ENCODE results near the gene MDH2. TPM values are rescaled to one million over a fixed set of nuclear protein-coding genes. Genes with fewer than 3 reads are reported as not detected.
A peak's percentile ranks its signal among the peaks of the same experiment; 100 is the strongest.
"Not testable (repeated sequence)": the region's sequence is repeated elsewhere in the genome, so short reads cannot be mapped to it uniquely, and the experiment has no call there.

The MDH2 gene
- total and polyA plus RNA-seq, 5 donors = 310 to 499 (median 469) TPM

- not testable (repeated sequence) for H3K9me3 ChIP-seq (ENCODE audit: control insufficient read depth, low read length); ATAC-seq; DNase-seq; H3K4me1 ChIP-seq (ENCODE audit: control insufficient read depth, insufficient read depth, low read length); H3K27ac ChIP-seq (ENCODE audit: low read length); H3K27me3 ChIP-seq (ENCODE audit: control insufficient read depth, insufficient read depth); H3K4me3 ChIP-seq (ENCODE audit: low read length)
- intact Hi-C loops (cut with DNase I) = loop anchor here in 1 of 4 donors (10.0 kb wide), 1 partner anchor 57 kb away; no protein-coding TSS in a partner anchor
- WGBS = 39% methylated on average over 5 of the region's 5 CpGs
These were observed 39.5 kb downstream of the MDH2 start for GRCh38 chr7:76087362-76087791.

GRCh38 chr7:76089865-76090475 is 42.1 kb downstream of the MDH2 start:
- no peak overlapping the region for H3K4me3 ChIP-seq (ENCODE audit: low read length)
- H3K27ac ChIP-seq (ENCODE audit: low read length) = no peak overlapping the region
- no peak for ATAC-seq
- no peaks in the 10 kb centered on the region for H3K27me3 ChIP-seq (ENCODE audit: control insufficient read depth, insufficient read depth)
- no peaks in the 10 kb centered on the region for H3K9me3 ChIP-seq (ENCODE audit: control insufficient read depth, low read length)
- no peak for DNase-seq
- 86% methylated on average over 10 of the region's 10 CpGs for WGBS
- intact Hi-C loops (cut with DNase I) = loop anchor here in 1 of 4 donors (10.0 kb wide), 1 partner anchor 55 kb away; no protein-coding TSS in a partner anchor
- no peaks in the 10 kb centered on the region for H3K4me1 ChIP-seq (ENCODE audit: control insufficient read depth, insufficient read depth, low read length)

- Histone ChIP-seq H3K4me1 (ENCODE audit: control insufficient read depth, insufficient read depth, low read length) (no peaks in the 10 kb centered on the region), H3K4me3 (ENCODE audit: low read length) (no peak overlapping the region), H3K27me3 (ENCODE audit: control insufficient read depth, insufficient read depth) (no peaks in the 10 kb centered on the region), H3K27ac (ENCODE audit: low read length) (no peak overlapping the region), H3K9me3 (ENCODE audit: control insufficient read depth, low read length) (no peaks in the 10 kb centered on the region)
- ATAC-seq (no peak), DNase-seq (no peak)
- WGBS = 88% methylated on average over 5 of the region's 5 CpGs
- intact Hi-C loops (cut with DNase I) = no loop called here
These were observed 43.6 kb downstream of the MDH2 start for GRCh38 chr7:76091506-76091905.

GRCh38 chr7:76093531-76093930 is 45.6 kb downstream of the MDH2 start:
- H3K4me3 ChIP-seq (ENCODE audit: low read length); H3K9me3 ChIP-seq (ENCODE audit: control insufficient read depth, low read length); DNase-seq; H3K27ac ChIP-seq (ENCODE audit: low read length); ATAC-seq; intact Hi-C loops (cut with DNase I); H3K27me3 ChIP-seq (ENCODE audit: control insufficient read depth, insufficient read depth); H3K4me1 ChIP-seq (ENCODE audit: control insufficient read depth, insufficient read depth, low read length): not testable (repeated sequence)
- 85% methylated on average over 5 of the region's 5 CpGs for WGBS

- H3K27me3 ChIP-seq (ENCODE audit: control insufficient read depth, insufficient read depth); H3K27ac ChIP-seq (ENCODE audit: low read length); ATAC-seq; DNase-seq; H3K9me3 ChIP-seq (ENCODE audit: control insufficient read depth, low read length); intact Hi-C loops (cut with DNase I); H3K4me3 ChIP-seq (ENCODE audit: low read length); H3K4me1 ChIP-seq (ENCODE audit: control insufficient read depth, insufficient read depth, low read length): not testable (repeated sequence)
- WGBS = 84% methylated on average over 5 of the region's 5 CpGs
These were observed 46.4 kb downstream of the MDH2 start for GRCh38 chr7:76094326-76094725.

- WGBS = 80% methylated on average over 3 of the region's 3 CpGs
- Histone ChIP-seq H3K27ac (ENCODE audit: low read length) (no peak overlapping the region), H3K4me3 (ENCODE audit: low read length) (no peak overlapping the region), H3K4me1 (ENCODE audit: control insufficient read depth, insufficient read depth, low read length) (no peaks in the 10 kb centered on the region), H3K27me3 (ENCODE audit: control insufficient read depth, insufficient read depth) (no peaks in the 10 kb centered on the region), H3K9me3 (ENCODE audit: control insufficient read depth, low read length) (no peaks in the 10 kb centered on the region)
- no peak for DNase-seq
- ATAC-seq = no peak
- intact Hi-C loops (cut with DNase I) = no loop called here
These were observed 48.0 kb downstream of the MDH2 start for GRCh38 chr7:76095908-76096307.

- H3K4me1 ChIP-seq (ENCODE audit: control insufficient read depth, insufficient read depth, low read length); H3K27me3 ChIP-seq (ENCODE audit: control insufficient read depth, insufficient read depth); DNase-seq; intact Hi-C loops (cut with DNase I); ATAC-seq; H3K9me3 ChIP-seq (ENCODE audit: control insufficient read depth, low read length); H3K4me3 ChIP-seq (ENCODE audit: low read length); H3K27ac ChIP-seq (ENCODE audit: low read length): not testable (repeated sequence)
- WGBS = 83% methylated on average over 12 of the region's 12 CpGs
These were observed 54.0 kb downstream of the MDH2 start for GRCh38 chr7:76101693-76102437.

GRCh38 chr7:76103788-76104187 is 55.9 kb downstream of the MDH2 start:
- intact Hi-C loops (cut with DNase I); H3K4me1 ChIP-seq (ENCODE audit: control insufficient read depth, insufficient read depth, low read length); DNase-seq; H3K9me3 ChIP-seq (ENCODE audit: control insufficient read depth, low read length); H3K27ac ChIP-seq (ENCODE audit: low read length); H3K27me3 ChIP-seq (ENCODE audit: control insufficient read depth, insufficient read depth); ATAC-seq; H3K4me3 ChIP-seq (ENCODE audit: low read length): not testable (repeated sequence)
- 97% methylated on average over 2 of the region's 2 CpGs for WGBS

- H3K27ac ChIP-seq (ENCODE audit: low read length); H3K27me3 ChIP-seq (ENCODE audit: control insufficient read depth, insufficient read depth); ATAC-seq; H3K4me3 ChIP-seq (ENCODE audit: low read length); DNase-seq; H3K4me1 ChIP-seq (ENCODE audit: control insufficient read depth, insufficient read depth, low read length); intact Hi-C loops (cut with DNase I); H3K9me3 ChIP-seq (ENCODE audit: control insufficient read depth, low read length): not testable (repeated sequence)
- 94% methylated on average over 6 of the region's 6 CpGs for WGBS
These were observed 58.2 kb downstream of the MDH2 start for GRCh38 chr7:76106130-76106529.

- intact Hi-C loops (cut with DNase I) = no loop called here
- no peak for ATAC-seq
- H3K4me3 ChIP-seq (ENCODE audit: low read length) = no peak overlapping the region
- no peaks in the 10 kb centered on the region for H3K9me3 ChIP-seq (ENCODE audit: control insufficient read depth, low read length)
- WGBS = 81% methylated on average over 5 of the region's 5 CpGs
- H3K27ac ChIP-seq (ENCODE audit: low read length) = no peak overlapping the region
- H3K4me1 ChIP-seq (ENCODE audit: control insufficient read depth, insufficient read depth, low read length) = no peaks in the 10 kb centered on the region
- no peaks in the 10 kb centered on the region for H3K27me3 ChIP-seq (ENCODE audit: control insufficient read depth, insufficient read depth)
- DNase-seq = no peak
These were observed 59.0 kb downstream of the MDH2 start for GRCh38 chr7:76106893-76107292.

- Histone ChIP-seq H3K27ac (ENCODE audit: low read length) (peak overlapping the region; percentile 10), H3K9me3 (ENCODE audit: control insufficient read depth, low read length) (no peaks in the 10 kb centered on the region), H3K4me1 (ENCODE audit: control insufficient read depth, insufficient read depth, low read length) (no peaks in the 10 kb centered on the region), H3K4me3 (ENCODE audit: low read length) (no peak overlapping the region), H3K27me3 (ENCODE audit: control insufficient read depth, insufficient read depth) (no peaks in the 10 kb centered on the region)
- WGBS = 54% methylated on average over 11 of the region's 11 CpGs
- DNase-seq (peak; percentile 43 to 82 (median 46)), ATAC-seq (peak; percentile 92 to 95)
- intact Hi-C loops (cut with DNase I) = no loop called here
These were observed 60.8 kb downstream of the MDH2 start for GRCh38 chr7:76108540-76109233.

Measured in right cardiac atrium (tissue), 5 donors.